H1 (cell line): ENCODE results near the gene TMEM150B. TPM values are rescaled to one million over a fixed set of nuclear protein-coding genes. Genes with fewer than 3 reads are reported as not detected.
A peak's percentile ranks its signal among the peaks of the same experiment; 100 is the strongest.

Source experiments
- CTCF ChIA-PET: fragments of 300-600 bp; sonication (Branson Sonifier 250); formaldehyde crosslinking; loops from one replicate; lab custom pipeline; 2021; ENCODE audit not compliant: partially characterized antibody; lab: Charles Lee
- POLR2A ChIA-PET: fragments of 300-600 bp; sonication (Branson Sonifier 250); formaldehyde crosslinking; loops from one replicate; lab custom pipeline; 2021; ENCODE audit warnings: inconsistent platforms; ENCODE audit not compliant: partially characterized antibody; lab: Charles Lee
- DNase-seq, 2 experiments: peaks; one replicate each; pipeline versions ENCODE4 v3.0.0 to v3.0.0-alpha.2; 2010 to 2022; ENCODE audit warnings: low spot score in 2 of 2, low read depth in 1 of 2, mixed read lengths in 1 of 2
- FAIRE-seq: peaks from 2 replicates; lab custom pipeline; 2011; peaks lifted over from hg19 to GRCh38; lab: Jason Lieb, UNC
- H2AFZ ChIP-seq: 2 replicates; pipeline ENCODE4 v1.8.1; 2012; ENCODE audit warnings: low read length, inconsistent platforms
- H2AK5ac ChIP-seq: 2 replicates; pipeline ENCODE4 v1.6.1; 2013; ENCODE audit warnings: low read depth, low read length
- H2BK120ac ChIP-seq: replicated peaks from 2 replicates; pipeline ENCODE3; 2013; ENCODE audit warnings: low read depth, low read length, inconsistent platforms
- H2BK12ac ChIP-seq: 2 replicates; pipeline ENCODE4 v1.6.1; 2013; ENCODE audit warnings: low read depth, low read length
- H2BK15ac ChIP-seq: 2 replicates; pipeline ENCODE4 v1.6.1; 2013; ENCODE audit warnings: low read length
- H2BK20ac ChIP-seq: 2 replicates; pipeline ENCODE4 v1.6.1; 2013; ENCODE audit warnings: low read length
- H2BK5ac ChIP-seq: 2 replicates; pipeline ENCODE4 v1.6.1; 2013; ENCODE audit warnings: low read depth, low read length
- H3K14ac ChIP-seq: 2 replicates; pipeline ENCODE4 v1.6.1; 2013; ENCODE audit warnings: inconsistent platforms; ENCODE audit not compliant: insufficient read length
- H3K18ac ChIP-seq: 2 replicates; pipeline ENCODE4 v1.6.1; 2013; ENCODE audit warnings: low read length; ENCODE audit errors: extremely low read depth
- H3K23ac ChIP-seq: 2 replicates; pipeline ENCODE4 v1.6.1; 2013; ENCODE audit warnings: inconsistent platforms; ENCODE audit not compliant: insufficient read length
- H3K23me2 ChIP-seq: 2 replicates; pipeline ENCODE4 v1.6.1; 2013; ENCODE audit warnings: low read depth, low read length
- H3K27ac ChIP-seq: 2 replicates; pipeline ENCODE4 v1.6.1; 2011; ENCODE audit warnings: low read depth, low read length, inconsistent platforms
- H3K27me3 ChIP-seq, 4 experiments: replicated peaks in 1 of 4; 1 replicate in 1 of 4; 2 replicates in 3 of 4; pipeline versions ENCODE4 v1.6.1 to v1.8.1; 2011 to 2013; ENCODE audit warnings: low read length in 3 of 4, mild to moderate bottlenecking in 3 of 4, inconsistent platforms in 2 of 4, mixed read lengths in 2 of 4, moderate library complexity in 1 of 4; ENCODE audit not compliant: control insufficient read depth in 3 of 4, insufficient read depth in 3 of 4; ENCODE audit errors: extremely low read depth in 1 of 4
- H3K36me3 ChIP-seq, 4 experiments: 2 replicates each; pipeline versions ENCODE4 v1.6.1 to v1.8.1; 2011 to 2013; ENCODE audit warnings: mild to moderate bottlenecking in 4 of 4, low read length in 3 of 4, moderate library complexity in 2 of 4, control low read depth in 1 of 4, inconsistent platforms in 1 of 4; ENCODE audit not compliant: insufficient read depth in 4 of 4, control insufficient read depth in 2 of 4
- H3K4ac ChIP-seq: replicated peaks from 2 replicates; pipeline ENCODE3; 2013; ENCODE audit warnings: low read length, low read depth, mixed read lengths, inconsistent platforms; ENCODE audit not compliant: insufficient read length
- H3K4me1 ChIP-seq, 4 experiments: replicated peaks in 1 of 4; 1 replicate in 1 of 4; 2 replicates in 3 of 4; pipeline versions ENCODE4 v1.6.1 to v1.8.1; 2011 to 2013; ENCODE audit warnings: low read length in 3 of 4, inconsistent platforms in 2 of 4, mixed read lengths in 1 of 4; ENCODE audit not compliant: insufficient read depth in 4 of 4, control insufficient read depth in 3 of 4
- H3K4me2 ChIP-seq, 2 experiments: 2 replicates each; pipeline versions ENCODE4 v1.6.1 to v1.8.1; 2011 to 2013; ENCODE audit warnings: low read depth in 2 of 2, low read length in 2 of 2, control low read depth in 1 of 2, inconsistent platforms in 1 of 2, mild to moderate bottlenecking in 1 of 2; ENCODE audit not compliant: insufficient read depth in 1 of 2
- H3K4me3 ChIP-seq, 4 experiments: fragments of 200-600, 300-600 bp in 1 of 4; sonication (generic), shearing (Covaris generic), sonication (Bioruptor Twin) in 1 of 4; 2 replicates each; pipeline versions ENCODE4 v1.5.1 to v1.8.1; 2011 to 2016; ENCODE audit warnings: low read length in 4 of 4, low read depth in 3 of 4, control low read depth in 2 of 4, inconsistent platforms in 2 of 4, mild to moderate bottlenecking in 2 of 4, mixed read lengths in 1 of 4, moderate library complexity in 1 of 4; ENCODE audit not compliant: insufficient read depth in 2 of 4; ENCODE audit errors: extremely low read depth in 1 of 4
- H3K56ac ChIP-seq: replicated peaks from 2 replicates; pipeline ENCODE3; 2013; ENCODE audit warnings: low read depth, mild to moderate bottlenecking, mixed read lengths, low read length, inconsistent platforms; ENCODE audit not compliant: insufficient read length
- H3K79me1 ChIP-seq: 2 replicates; pipeline ENCODE4 v1.6.1; 2013; ENCODE audit warnings: low read depth, low read length, control low read depth
- H3K79me2 ChIP-seq, 2 experiments: 2 replicates each; pipeline versions ENCODE4 v1.6.1 to v1.8.1; 2012 to 2013; ENCODE audit warnings: low read length in 2 of 2, mild to moderate bottlenecking in 2 of 2, inconsistent platforms in 1 of 2; ENCODE audit not compliant: insufficient read depth in 2 of 2, control insufficient read depth in 1 of 2
- H3K9ac ChIP-seq, 4 experiments: replicated peaks in 1 of 4; 1 replicate in 1 of 4; 2 replicates in 3 of 4; pipeline versions ENCODE4 v1.6.1 to v1.8.1; 2011 to 2013; ENCODE audit warnings: low read depth in 3 of 4, low read length in 3 of 4, control low read depth in 2 of 4, mild to moderate bottlenecking in 2 of 4, moderate library complexity in 2 of 4, inconsistent platforms in 1 of 4; ENCODE audit errors: extremely low read depth in 1 of 4
- H3K9me3 ChIP-seq, 2 experiments: 2 replicates each; pipeline versions ENCODE4 v1.6.1 to v1.8.1; 2012 to 2013; ENCODE audit warnings: mild to moderate bottlenecking in 2 of 2, moderate library complexity in 2 of 2, control low read depth in 1 of 2, inconsistent platforms in 1 of 2, low read depth in 1 of 2, low read length in 1 of 2, mixed read lengths in 1 of 2; ENCODE audit not compliant: insufficient read depth in 2 of 2
- H4K20me1 ChIP-seq, 2 experiments: replicated peaks in 1 of 2; 2 replicates each; pipeline versions ENCODE3 to v1.8.1; 2011 to 2013; ENCODE audit warnings: inconsistent platforms in 2 of 2, low read length in 2 of 2, mild to moderate bottlenecking in 1 of 2; ENCODE audit not compliant: insufficient read depth in 2 of 2, control insufficient read depth in 1 of 2
- H4K5ac ChIP-seq: 2 replicates; pipeline ENCODE4 v1.6.1; 2013; ENCODE audit warnings: low read length, low read depth, mixed read lengths, inconsistent platforms; ENCODE audit not compliant: insufficient read length
- H4K8ac ChIP-seq: 2 replicates; pipeline ENCODE4 v1.8.0; 2013; ENCODE audit warnings: mild to moderate bottlenecking, moderate library complexity, low read length, inconsistent platforms; ENCODE audit not compliant: insufficient read depth; ENCODE audit errors: extremely low read depth
- H4K91ac ChIP-seq: replicated peaks from 2 replicates; pipeline ENCODE3; 2013; ENCODE audit warnings: low read length, mixed read lengths, inconsistent platforms; ENCODE audit not compliant: insufficient read length
- ASH2L ChIP-seq: fragments of 200-600, 300-600 bp; sonication (generic); IDR thresholded peaks from one replicate; pipeline ENCODE4 v1.7.1; 2017; ENCODE audit warnings: low read length
- CTBP2 ChIP-seq: IDR thresholded peaks from 2 replicates; pipeline ENCODE4 v1.7.0; 2011; ENCODE audit warnings: borderline replicate concordance, mild to moderate bottlenecking, moderate library complexity, mixed read lengths, low read length; ENCODE audit not compliant: insufficient read depth, insufficient read length
- EZH2 ChIP-seq: fragments of 200-600 bp; sonication (generic); IDR thresholded peaks from 2 replicates; pipeline ENCODE4 v1.7.1; 2012; ENCODE audit warnings: low read depth, mild to moderate bottlenecking, moderate library complexity, low read length, inconsistent platforms; ENCODE audit not compliant: severe bottlenecking
- HDAC2 ChIP-seq, 2 experiments: fragments of 300-600 bp in 1 of 2; sonication (generic) in 1 of 2; IDR thresholded peaks; 2 replicates each; pipeline ENCODE4 v1.6.1; 2011 to 2012; ENCODE audit warnings: low read depth in 2 of 2, low read length in 2 of 2, mild to moderate bottlenecking in 2 of 2, moderate library complexity in 2 of 2, borderline replicate concordance in 1 of 2, inconsistent platforms in 1 of 2
- KDM1A ChIP-seq: fragments of 200-600, 300-600 bp; sonication (generic); IDR thresholded peaks from 2 replicates; pipeline ENCODE4 v1.7.1; 2016; ENCODE audit warnings: mild to moderate bottlenecking, low read length, borderline replicate concordance
- POLR2AphosphoS5 ChIP-seq: IDR thresholded peaks from 2 replicates; pipeline ENCODE4 v1.6.1; 2011; ENCODE audit warnings: low read depth, low read length
- RAD21 ChIP-seq, 2 experiments: IDR thresholded peaks in 1 of 2; conservative IDR thresholded peaks in 1 of 2; 2 replicates each; pipeline ENCODE4 v1.6.1; 2011; ENCODE audit warnings: low read depth in 2 of 2, low read length in 2 of 2, improper control_type of control experiment in 1 of 2, inconsistent platforms in 1 of 2, mild to moderate bottlenecking in 1 of 2, moderate library complexity in 1 of 2
- WGBS, 2 experiments: shearing (Covaris generic) in 1 of 2; methylation state at CpG; one replicate each; pipeline versions ENCODE4 v1.1.6 to v1.1.7; 2013 to 2015; ENCODE audit warnings: low lambda C conversion rate in 2 of 2, mixed read lengths in 2 of 2, inconsistent platforms in 1 of 2, low coverage in 1 of 2, missing lambda C conversion rate in 1 of 2; ENCODE audit not compliant: insufficient replicate concordance in 2 of 2, insufficient coverage in 1 of 2, insufficient read length in 1 of 2; ENCODE audit errors: extremely low coverage in 1 of 2, missing lambda C conversion rate in 1 of 2; 5-methylcytosine and 5-hydroxymethylcytosine counted together
- polyA plus RNA-seq, 7 experiments: library from polyadenylated mRNA; depleted of rRNA in 3 of 7; stranded (reverse) in 5 of 7; unstranded in 2 of 7; fragments of >200 nt in 5 of 7; fragments of 200-250 nt in 2 of 7; gene quantifications; 1 replicate in 5 of 7; 2 replicates in 1 of 7; 4 replicates in 1 of 7; pipeline versions ENCODE4 v1.2.1 to v1.2.3, GENCODE V29; 2011 to 2013; ENCODE audit warnings: missing spikeins in 2 of 7, mixed read lengths in 2 of 7
- total RNA-seq: library from RNA; stranded (reverse); fragmentation: NEBNext Ultra II Directional; extraction: Animal tissue kit (Norgen Biotek cat#: 25700); gene quantifications from 2 replicates; pipeline ENCODE4 v1.2.1, GENCODE V29; 2021

TMEM150B gene
- total and polyA plus RNA-seq, 2 of the 8 experiments (the other 6 are each of a cell fraction or from before 2014, with no cell fraction given): 0.41 to 0.91 TPM

GRCh38 chr19:55368701-55369563, 43.8 kb upstream of the TMEM150B start:
- Histone ChIP-seq H3K14ac (no peak overlapping the region), H3K4me3 (peak overlapping the region; percentile 24 to 67 (median 43); a peak in 6 of 8 replicates), H2AFZ (no peak overlapping the region), H3K4me2 (peak overlapping the region; percentile 58 to 72), H2BK5ac (no peak overlapping the region), H3K4me1 (peaks cover 0 to 28% (median 20%) of the 10 kb centered on the region in 4 experiments; a peak in 6 of 7 replicates), H4K20me1 (no peaks in the 10 kb centered on the region), H3K23ac (no peak overlapping the region), H3K79me2 (no peaks in the 10 kb centered on the region), H4K91ac (no peak overlapping the region), H3K4ac (peak overlapping the region; percentile 91), H3K9me3 (no peaks in the 10 kb centered on the region), H4K5ac (no peak overlapping the region), H4K8ac (peak overlapping the region; percentile 90; the same call in 1 of the 2 replicates), H3K27me3 (peaks cover 16 to 51% (median 43%) of the 10 kb centered on the region in 4 experiments), H3K23me2 (peaks cover 10% of the 10 kb centered on the region; the same call in 1 of the 2 replicates), H2BK12ac (peak overlapping the region; percentile 43; the same call in 1 of the 2 replicates), H2AK5ac (no peak overlapping the region), H3K36me3 (no peaks in the 10 kb centered on the region), H3K9ac (no peak overlapping the region), H3K27ac (no peak overlapping the region), H3K79me1 (no peaks in the 10 kb centered on the region), H2BK15ac (peak overlapping the region; percentile 46; the same call in 1 of the 2 replicates), H3K56ac (no peak overlapping the region), H2BK20ac (no peak overlapping the region), H2BK120ac (peak overlapping the region; percentile 21), H3K18ac (peak overlapping the region; percentile 60)
- POLR2A ChIA-PET: interaction anchor here (0.9 to 7.1 kb wide), 13 partner anchors 8 to 110 kb away, joined by 3 to 58 read pairs (median 5); partner anchors contain the start of genes KMT5C, RPL28, TMEM190 and TMEM238
- FAIRE-seq (no peak), DNase-seq (no peak)
- CTCF ChIA-PET: interaction anchor here (0.6 to 1.5 kb wide), 15 partner anchors 10 to 164 kb away, joined by 3 to 8 read pairs (median 3); no protein-coding TSS in a partner anchor
- WGBS, 2 experiments: 26% methylated on average over 32 of the region's 54 CpGs; no CpG with 5 or more reads in 1 of the 2 experiments
- TF ChIP-seq EZH2 (no peak), RAD21 (IDR thresholded peaks at IDR 0.05 in 1 of 2, conservative IDR thresholded peaks at IDR 0.05 in 1 of 2; ENCODE audit: low read depth in 2 of 2, low read length in 2 of 2) (no peak), CTBP2 (no peak), HDAC2 (IDR thresholded peaks at IDR 0.05; ENCODE audit: borderline replicate concordance in 1 of 2, low read depth in 2 of 2, low read length in 2 of 2) (0 out of 4 replicates have a peak, but pooled peaks of 1 of the 2 experiments have one; percentile 2), POLR2AphosphoS5 (no peak), KDM1A (no peak), ASH2L (no peak)
